ENCODE measurements around the gene ABI1. TPM values are rescaled to one million over a fixed set of nuclear protein-coding genes. Genes with fewer than 3 reads are reported as not detected.

Gene ABI1
- total RNA-seq, 1 experiment from 2014 or later: 36.9 TPM

- Histone ChIP-seq H4K8ac (replicated peaks; ENCODE audit: insufficient read length, low read depth, low read length) (no peak overlapping the region), H3K4ac (ENCODE audit: low read depth, low read length) (no peak overlapping the region), H3K27ac (ENCODE audit: insufficient read length, low read depth, low read length) (no peak overlapping the region), H2BK15ac (ENCODE audit: low read depth, low read length) (no peak overlapping the region), H4K20me1 (ENCODE audit: control insufficient read depth, insufficient read depth, insufficient read length) (no peaks in the 10 kb centered on the region), H2BK20ac (ENCODE audit: low read depth, low read length, poor library complexity, severe bottlenecking) (no peak overlapping the region), H4K5ac (ENCODE audit: insufficient read length, low read depth, low read length) (no peak overlapping the region), H3K79me2 (ENCODE audit: insufficient read depth, low read length) (peaks cover 2% of the 10 kb centered on the region; the same call in 1 of the 2 replicates), H3K4me2 (ENCODE audit: insufficient read depth, insufficient read length, low read length) (no peak overlapping the region), H2BK5ac (ENCODE audit: insufficient read length, low read length) (no peak overlapping the region), H2BK12ac (ENCODE audit: insufficient read length, low read depth, low read length) (no peak overlapping the region), H3K9me3 (ENCODE audit: control insufficient read depth, low read depth, low read length) (no peaks in the 10 kb centered on the region), H2AFZ (ENCODE audit: low read length) (no peak overlapping the region), H3K14ac (ENCODE audit: insufficient read depth, low read length) (no peak overlapping the region), H3K23me2 (ENCODE audit: insufficient read length, low read depth, low read length, poor library complexity, severe bottlenecking) (no peaks in the 10 kb centered on the region), H3K27me3 (ENCODE audit: insufficient read depth, low read length) (no peaks in the 10 kb centered on the region), H3T11ph (ENCODE audit: low read length) (no peak overlapping the region), H2BK120ac (ENCODE audit: low read depth, low read length, poor library complexity, severe bottlenecking) (no peak overlapping the region), H2AK5ac (ENCODE audit: insufficient read length, low read length) (no peak overlapping the region), H3K56ac (ENCODE audit: insufficient read length, low read depth, low read length) (no peak overlapping the region), H3K23ac (ENCODE audit: insufficient read length, low read depth, low read length) (no peak overlapping the region), H3K18ac (ENCODE audit: insufficient read length, low read depth, low read length) (no peak overlapping the region), H3K9ac (ENCODE audit: extremely low read depth, insufficient read length, low read length) (no peak overlapping the region), H3K4me1 (ENCODE audit: insufficient read depth, low read length) (no peaks in the 10 kb centered on the region), H4K91ac (ENCODE audit: insufficient read length, low read depth, low read length) (no peak overlapping the region), H3K79me1 (ENCODE audit: insufficient read depth, low read depth, low read length, poor library complexity, severe bottlenecking) (peaks cover 4% of the 10 kb centered on the region)
- H3K27ac Mint-ChIP-seq: peak overlapping the region in 2 of 3 experiments; percentile 2 to 58; a peak in 1 of 7 replicates
- DNase-seq: no peak
- peaks cover 14 to 21% of the 10 kb centered on the region in 2 experiments for H3K4me1 Mint-ChIP-seq
- no peak overlapping the region for H3K4me3 Mint-ChIP-seq
- no peaks in the 10 kb centered on the region for H3K27me3 Mint-ChIP-seq (ENCODE audit: low read depth)
- H3K36me3 Mint-ChIP-seq (ENCODE audit: insufficient read depth in 1 of 3, low read depth in 3 of 3): no peaks in the 10 kb centered on the region
- TF ChIP-seq CTCF (conservative IDR thresholded peaks at IDR 0.05): no peak
- H3K9me3 Mint-ChIP-seq: no peaks in the 10 kb centered on the region
- no CpG with 5 or more reads among the region's 2 CpGs for WGBS (ENCODE audit: extremely low coverage, insufficient read length, low lambda C conversion rate)
These were observed 87.1 kb downstream of the ABI1 start for GRCh38 chr10:26773633-26774032.

Data from H9 (cell line).